ENCODE data around the gene SHCBP1L. TPM values are rescaled to one million over a fixed set of nuclear protein-coding genes. Genes with fewer than 3 reads are reported as not detected.

Gene SHCBP1L
- not detected for total RNA-seq

DNA sequence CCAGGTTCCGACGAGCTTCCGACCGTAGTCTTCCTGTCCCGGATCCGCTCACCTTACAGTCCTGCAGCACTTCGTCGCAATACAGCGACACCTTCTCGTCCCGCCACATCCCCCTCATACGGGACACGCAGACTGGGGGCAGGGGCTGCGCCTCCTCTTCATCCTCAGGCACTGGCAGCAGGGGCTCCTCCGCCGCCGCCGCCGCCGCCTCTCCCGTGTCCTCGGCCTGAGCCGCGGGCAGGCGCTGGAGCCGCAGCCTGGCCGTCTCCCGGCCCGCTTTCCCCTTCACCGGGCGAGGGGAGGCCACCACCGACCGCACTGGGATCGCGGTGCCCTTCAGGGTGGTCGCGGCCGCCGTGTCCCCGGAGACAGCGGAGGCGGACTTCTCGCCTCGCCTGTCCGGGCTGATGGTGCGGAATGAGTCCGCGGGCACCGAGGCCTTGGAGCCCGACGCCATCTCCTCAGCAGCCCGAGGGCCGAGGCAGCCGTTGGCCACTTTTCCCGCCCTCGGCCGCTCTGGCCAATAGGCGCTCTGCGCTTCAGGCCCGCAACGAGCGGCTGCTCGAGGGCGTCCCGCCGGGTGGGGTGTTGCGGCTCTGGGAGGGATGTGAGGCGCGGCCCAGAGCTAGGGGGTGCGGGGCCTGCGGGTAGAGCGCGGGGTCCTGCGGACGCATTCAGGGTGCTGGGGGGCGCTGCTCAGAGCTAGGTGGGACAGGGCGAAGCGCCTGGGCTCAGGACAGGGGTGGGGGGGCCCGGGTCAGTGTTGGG is at the start of gene SHCBP1L:
Gene SHCBP1L (minus strand): TSS at position 490 of the 768 bp plus-strand sequence. CDS start 33 bp downstream, at position 457.
- peaks cover 21% of the 10 kb centered on the region for H3K27me3 Mint-ChIP-seq
- TF ChIP-seq, protein P1, sequence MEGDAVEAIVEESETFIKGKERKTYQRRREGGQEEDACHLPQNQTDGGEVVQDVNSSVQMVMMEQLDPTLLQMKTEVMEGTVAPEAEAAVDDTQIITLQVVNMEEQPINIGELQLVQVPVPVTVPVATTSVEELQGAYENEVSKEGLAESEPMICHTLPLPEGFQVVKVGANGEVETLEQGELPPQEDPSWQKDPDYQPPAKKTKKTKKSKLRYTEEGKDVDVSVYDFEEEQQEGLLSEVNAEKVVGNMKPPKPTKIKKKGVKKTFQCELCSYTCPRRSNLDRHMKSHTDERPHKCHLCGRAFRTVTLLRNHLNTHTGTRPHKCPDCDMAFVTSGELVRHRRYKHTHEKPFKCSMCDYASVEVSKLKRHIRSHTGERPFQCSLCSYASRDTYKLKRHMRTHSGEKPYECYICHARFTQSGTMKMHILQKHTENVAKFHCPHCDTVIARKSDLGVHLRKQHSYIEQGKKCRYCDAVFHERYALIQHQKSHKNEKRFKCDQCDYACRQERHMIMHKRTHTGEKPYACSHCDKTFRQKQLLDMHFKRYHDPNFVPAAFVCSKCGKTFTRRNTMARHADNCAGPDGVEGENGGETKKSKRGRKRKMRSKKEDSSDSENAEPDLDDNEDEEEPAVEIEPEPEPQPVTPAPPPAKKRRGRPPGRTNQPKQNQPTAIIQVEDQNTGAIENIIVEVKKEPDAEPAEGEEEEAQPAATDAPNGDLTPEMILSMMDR (IDR thresholded peaks at IDR 0.05) = no peak
- DNase-seq (no peak), ATAC-seq (no peak)
- intact Hi-C loops (cut with micrococcal nuclease) = no loop called here
- H3K4me3 Mint-ChIP-seq = no peak within 1 kb of the TSS
- H3K36me3 Mint-ChIP-seq (ENCODE audit: low read depth) = no peaks in the 10 kb centered on the region
- no peak within 1 kb of the TSS for H3K27ac Mint-ChIP-seq
- ChIA-PET POLR2A (no interaction called here), CTCF (no interaction called here)
- no peaks in the 10 kb centered on the region for H3K9me3 Mint-ChIP-seq
- H3K4me1 Mint-ChIP-seq (ENCODE audit: low read depth) = no peaks in the 10 kb centered on the region

DNA sequence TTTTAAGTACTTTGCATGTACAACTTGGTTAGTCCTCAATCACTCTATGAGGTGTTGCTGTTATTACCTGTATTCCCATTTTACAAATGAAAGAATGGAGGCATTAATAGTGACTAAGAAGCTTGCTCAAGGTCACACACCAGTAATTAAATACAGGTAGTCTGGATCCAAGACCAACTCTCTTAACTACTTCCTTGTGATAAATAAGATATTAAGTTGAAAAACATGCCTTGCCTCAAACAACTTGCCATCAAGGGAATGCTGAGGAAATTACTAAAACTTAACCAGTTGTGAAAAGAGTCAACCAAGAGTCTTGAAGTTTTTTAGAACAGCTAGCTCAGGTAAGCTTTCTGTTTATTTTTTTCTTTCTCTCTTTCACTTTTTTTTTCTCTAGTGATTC is 49.3 kb upstream of the SHCBP1L start:
- ChIA-PET CTCF (no interaction called here), POLR2A (no interaction called here)
- intact Hi-C loops (cut with micrococcal nuclease) = no loop called here
- H3K9me3 Mint-ChIP-seq = no peaks in the 10 kb centered on the region
- TF ChIP-seq, protein P1 (IDR thresholded peaks at IDR 0.05) = no peak
- no peaks in the 10 kb centered on the region for H3K4me1 Mint-ChIP-seq (ENCODE audit: low read depth)
- H3K27ac Mint-ChIP-seq = no peak overlapping the region
- H3K36me3 Mint-ChIP-seq (ENCODE audit: low read depth) = no peaks in the 10 kb centered on the region
- H3K4me3 Mint-ChIP-seq = no peak overlapping the region
- peaks cover 35% of the 10 kb centered on the region for H3K27me3 Mint-ChIP-seq
- DNase-seq = no peak
- ATAC-seq = no peak

DNA sequence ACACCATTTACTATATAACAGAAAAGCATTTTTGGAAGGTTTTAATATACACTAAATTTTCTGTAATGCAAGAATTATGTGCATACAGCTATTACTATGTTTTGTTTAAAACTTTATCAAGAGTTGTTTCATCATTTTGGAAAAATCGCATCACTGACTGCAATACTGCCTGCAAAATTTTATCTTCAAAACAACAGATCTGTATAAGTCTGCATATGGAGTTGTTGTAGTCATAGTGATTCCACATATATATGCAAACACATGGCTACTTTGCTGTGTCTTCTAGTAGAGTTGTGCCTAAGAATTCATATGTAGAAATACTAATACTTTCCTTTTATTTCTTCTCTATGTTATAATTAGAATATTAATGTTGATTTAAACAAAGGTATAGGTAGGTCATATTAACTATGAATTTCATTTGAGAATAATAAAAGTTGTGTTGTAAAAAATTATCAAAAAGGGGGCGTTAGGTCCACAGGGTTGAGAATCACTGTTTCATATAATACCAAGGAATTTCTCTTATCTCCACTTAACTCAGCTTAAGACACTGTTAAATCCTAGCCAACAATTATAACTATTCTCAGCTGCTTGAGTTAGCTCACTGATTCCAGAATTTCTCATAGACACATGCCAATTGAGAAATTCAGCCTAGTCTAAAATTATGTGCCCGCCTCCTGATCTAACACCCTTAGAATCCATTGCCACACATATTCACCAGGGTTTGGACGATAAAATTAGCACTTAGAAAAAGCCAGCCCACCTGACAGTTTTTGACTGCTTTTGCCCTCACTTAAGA is 47.4 kb upstream of the SHCBP1L start:
- no peak overlapping the region for H3K4me3 Mint-ChIP-seq
- ChIA-PET POLR2A (no interaction called here), CTCF (interaction anchor here (1.0 kb wide), 1 partner anchor 33 kb away, joined by 3 read pairs; no protein-coding TSS in a partner anchor)
- DNase-seq (no peak), ATAC-seq (no peak)
- no peaks in the 10 kb centered on the region for H3K36me3 Mint-ChIP-seq (ENCODE audit: low read depth)
- H3K27me3 Mint-ChIP-seq = peaks cover 37% of the 10 kb centered on the region
- H3K27ac Mint-ChIP-seq = no peak overlapping the region
- intact Hi-C loops (cut with micrococcal nuclease) = no loop called here
- TF ChIP-seq, protein P1 (IDR thresholded peaks at IDR 0.05) = no peak
- H3K4me1 Mint-ChIP-seq (ENCODE audit: low read depth) = no peaks in the 10 kb centered on the region
- no peaks in the 10 kb centered on the region for H3K9me3 Mint-ChIP-seq

DNA sequence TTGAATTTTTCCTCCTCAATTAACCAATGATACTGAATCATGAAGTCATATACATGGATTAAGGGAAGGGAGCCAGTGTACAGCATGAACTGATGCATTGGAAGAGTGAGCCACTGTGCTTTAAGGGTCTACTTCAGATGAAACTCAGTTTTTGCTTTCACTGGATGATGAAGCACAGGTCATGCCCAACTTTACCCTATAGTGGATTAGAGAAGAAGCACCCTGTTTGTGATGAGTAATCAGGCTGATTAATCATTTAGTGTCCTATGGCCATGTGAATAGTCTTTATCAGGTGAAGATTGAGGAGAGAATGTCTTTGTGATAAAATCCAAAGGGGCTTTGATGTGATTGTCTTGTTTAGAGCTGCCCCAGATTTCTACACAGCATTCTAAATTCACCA is 45.5 kb upstream of the SHCBP1L start:
- CTCF ChIA-PET = no interaction called here
- no peak for ATAC-seq
- intact Hi-C loops (cut with micrococcal nuclease) = no loop called here
- H3K9me3 Mint-ChIP-seq = no peaks in the 10 kb centered on the region
- H3K36me3 Mint-ChIP-seq (ENCODE audit: low read depth) = no peaks in the 10 kb centered on the region
- no peaks in the 10 kb centered on the region for H3K4me1 Mint-ChIP-seq (ENCODE audit: low read depth)
- POLR2A ChIA-PET = no interaction called here
- TF ChIP-seq, protein P1 (IDR thresholded peaks at IDR 0.05) = no peak
- H3K4me3 Mint-ChIP-seq = no peak overlapping the region
- no peak overlapping the region for H3K27ac Mint-ChIP-seq
- DNase-seq = no peak
- peaks cover 29% of the 10 kb centered on the region for H3K27me3 Mint-ChIP-seq

DNA sequence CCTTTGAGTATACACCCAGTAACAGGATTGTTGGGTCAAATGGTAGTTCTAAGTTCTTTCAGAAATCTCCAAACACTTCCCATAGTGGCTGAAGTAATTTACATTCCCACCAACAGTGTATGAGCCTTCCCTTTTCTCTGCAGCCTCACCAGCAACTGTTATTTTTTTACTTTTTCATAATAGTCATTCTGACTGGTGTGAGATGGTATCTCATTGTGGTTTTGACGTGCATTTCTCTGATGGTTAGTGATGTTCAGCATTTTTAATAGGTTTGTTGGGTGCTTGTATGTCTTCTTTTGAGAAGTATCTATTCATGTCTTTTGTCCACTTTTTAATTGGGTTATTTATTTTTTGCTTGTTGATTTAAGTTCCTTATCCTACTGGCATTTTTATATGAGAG is 43.9 kb upstream of the SHCBP1L start:
- TF ChIP-seq, protein P1 (IDR thresholded peaks at IDR 0.05) = no peak
- intact Hi-C loops (cut with micrococcal nuclease) = no loop called here
- no peak overlapping the region for H3K4me3 Mint-ChIP-seq
- H3K4me1 Mint-ChIP-seq (ENCODE audit: low read depth) = no peaks in the 10 kb centered on the region
- ChIA-PET CTCF (no interaction called here), POLR2A (no interaction called here)
- DNase-seq (no peak), ATAC-seq (no peak)
- H3K36me3 Mint-ChIP-seq (ENCODE audit: low read depth) = no peaks in the 10 kb centered on the region
- no peak overlapping the region for H3K27ac Mint-ChIP-seq
- H3K27me3 Mint-ChIP-seq = peaks cover 26% of the 10 kb centered on the region
- no peaks in the 10 kb centered on the region for H3K9me3 Mint-ChIP-seq
